Ishikawa (cell line): ENCODE data around the gene PPP1R2B.

Source experiments
- CEBPB ChIP-seq: IDR thresholded peaks from 2 replicates; pipeline ENCODE4 v1.6.1; 2012
- CREB1 ChIP-seq: IDR thresholded peaks from 2 replicates; pipeline ENCODE4 v1.6.1; 2012; ENCODE audit warnings: low read depth
- EGR1 ChIP-seq: IDR thresholded peaks from 2 replicates; pipeline ENCODE4 v1.6.1; 2012
- EP300 ChIP-seq: IDR thresholded peaks from 2 replicates; pipeline ENCODE4 v1.6.1; 2012; ENCODE audit warnings: borderline replicate concordance
- FOXM1 ChIP-seq: IDR thresholded peaks from 2 replicates; pipeline ENCODE4 v1.6.1; 2012; ENCODE audit warnings: low read depth, borderline replicate concordance
- MAX ChIP-seq: IDR thresholded peaks from 2 replicates; pipeline ENCODE4 v1.6.1; 2012
- NFIC ChIP-seq: IDR thresholded peaks from 2 replicates; pipeline ENCODE4 v1.6.1; 2012
- RAD21 ChIP-seq: IDR thresholded peaks from 2 replicates; pipeline ENCODE4 v1.6.1; 2012; ENCODE audit warnings: low read depth
- REST ChIP-seq: IDR thresholded peaks from 2 replicates; pipeline ENCODE4 v1.6.1; 2012; ENCODE audit warnings: low read depth, mild to moderate bottlenecking
- TAF1 ChIP-seq: IDR thresholded peaks from 2 replicates; pipeline ENCODE4 v1.6.1; 2012; ENCODE audit warnings: low read depth, mild to moderate bottlenecking
- TCF12 ChIP-seq: IDR thresholded peaks from 2 replicates; pipeline ENCODE4 v1.6.1; 2012; ENCODE audit warnings: low read depth
- TEAD4 ChIP-seq: IDR thresholded peaks from 2 replicates; pipeline ENCODE4 v1.6.1; 2012
- YY1 ChIP-seq: IDR thresholded peaks from 2 replicates; pipeline ENCODE4 v1.6.1; 2012; ENCODE audit warnings: low read depth
- ZBTB7A ChIP-seq: IDR thresholded peaks from 2 replicates; pipeline ENCODE4 v1.6.1; 2012; ENCODE audit warnings: low read depth
- TF ChIP-seq, protein P1 (sequence below): IDR thresholded peaks from 2 replicates; pipeline ENCODE4 v1.6.1; 2012

Gene PPP1R2B

DNA sequence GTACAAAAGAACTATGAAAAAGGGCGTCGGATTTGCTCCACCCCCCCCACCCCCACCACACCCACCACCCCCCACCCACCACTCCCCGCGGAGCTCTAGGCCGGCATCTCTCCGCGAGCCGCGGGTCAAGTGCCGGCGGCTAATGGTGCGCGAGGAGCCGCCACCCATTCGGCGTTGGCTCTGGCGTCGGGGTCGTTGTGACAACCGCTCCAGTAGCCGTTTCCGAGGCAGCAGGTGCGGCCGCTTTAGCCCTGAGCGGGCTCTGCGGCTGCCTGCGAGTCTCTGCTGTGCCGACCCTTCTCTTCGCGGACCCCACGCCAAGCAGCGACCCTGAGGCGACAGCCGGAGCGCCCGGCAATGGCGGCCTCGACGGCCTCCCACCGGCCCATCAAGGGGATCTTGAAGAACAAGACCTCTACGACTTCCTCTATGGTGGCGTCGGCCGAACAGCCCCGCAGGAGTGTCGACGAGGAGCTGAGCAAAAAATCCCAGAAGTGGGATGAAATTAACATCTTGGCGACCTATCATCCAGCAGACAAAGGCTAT is at the start of gene PPP1R2B:
Gene PPP1R2B (plus strand): TSS at position 90 of the 546 bp plus-strand sequence. CDS start 268 bp downstream, at position 358.
- TF ChIP-seq RAD21 (no peak), EGR1 (no peak), TEAD4 (no peak)

DNA sequence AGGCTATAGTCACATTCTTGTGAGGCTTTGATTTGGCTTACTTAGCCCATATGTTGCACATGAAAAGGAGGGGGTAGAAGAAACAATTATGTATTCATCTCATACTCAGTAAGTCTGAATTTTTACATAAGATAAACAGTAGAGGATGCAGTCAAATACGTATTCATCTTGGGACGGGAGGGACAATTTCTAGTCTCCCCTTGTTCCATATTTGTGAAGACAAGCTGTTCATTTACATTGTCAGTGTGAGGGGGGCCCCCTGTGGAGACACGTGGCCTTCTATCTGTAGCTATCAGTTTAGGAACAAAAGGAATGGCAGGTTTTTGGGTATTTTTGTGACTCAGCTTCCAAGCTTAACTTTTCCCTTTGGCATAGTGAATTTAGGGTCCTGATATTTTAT is 49.2 kb upstream of the PPP1R2B start:
- TF ChIP-seq, protein P1, sequence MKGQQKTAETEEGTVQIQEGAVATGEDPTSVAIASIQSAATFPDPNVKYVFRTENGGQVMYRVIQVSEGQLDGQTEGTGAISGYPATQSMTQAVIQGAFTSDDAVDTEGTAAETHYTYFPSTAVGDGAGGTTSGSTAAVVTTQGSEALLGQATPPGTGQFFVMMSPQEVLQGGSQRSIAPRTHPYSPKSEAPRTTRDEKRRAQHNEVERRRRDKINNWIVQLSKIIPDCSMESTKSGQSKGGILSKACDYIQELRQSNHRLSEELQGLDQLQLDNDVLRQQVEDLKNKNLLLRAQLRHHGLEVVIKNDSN: no peak
- no peak for TF ChIP-seq EP300
- no peak for TF ChIP-seq FOXM1
- TF ChIP-seq CREB1: no peak
- TF ChIP-seq CEBPB: no peak
- no peak for TF ChIP-seq RAD21
- TF ChIP-seq ZBTB7A: no peak
- no peak for TF ChIP-seq EGR1
- TF ChIP-seq NFIC: no peak
- no peak for TF ChIP-seq REST
- no peak for TF ChIP-seq MAX
- TF ChIP-seq TAF1: no peak
- TF ChIP-seq YY1: no peak
- TF ChIP-seq TCF12: no peak
- TF ChIP-seq TEAD4: no peak

GRCh38 chr5:156802501-156802900 is 47.6 kb upstream of the PPP1R2B start:
- TF ChIP-seq CREB1 (no peak), YY1 (no peak), RAD21 (no peak), TAF1 (no peak), FOXM1 (no peak)
- TF ChIP-seq, protein P1: no peak

DNA sequence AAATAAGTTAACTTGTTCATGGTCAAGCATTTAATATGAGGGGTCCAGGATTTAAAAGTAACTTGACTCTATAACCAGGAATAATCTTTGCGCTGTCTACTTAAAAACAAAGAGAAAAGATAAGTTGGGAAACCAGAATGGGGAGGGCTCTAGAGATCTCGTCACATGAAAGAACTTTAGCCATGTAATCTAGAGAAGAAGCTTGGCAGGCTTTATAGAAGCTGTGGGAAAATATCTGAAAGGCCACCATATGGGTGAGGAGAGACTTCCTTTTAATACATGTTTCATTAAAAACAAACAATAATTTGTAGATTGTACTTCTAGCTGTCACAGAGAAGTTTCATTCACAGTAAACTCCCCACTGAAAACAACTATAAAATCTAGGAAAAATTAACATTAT is 46.7 kb upstream of the PPP1R2B start:
- TF ChIP-seq FOXM1 (no peak), YY1 (no peak), CEBPB (no peak), TCF12 (no peak)
- TF ChIP-seq, protein P1: no peak

GRCh38 chr5:156812959-156813358 is 37.1 kb upstream of the PPP1R2B start:
- TF ChIP-seq ZBTB7A (no peak), FOXM1 (no peak), TAF1 (no peak), TCF12 (no peak), REST (no peak), CREB1 (no peak), EP300 (no peak), TEAD4 (no peak), RAD21 (no peak), MAX (no peak), CEBPB (no peak), NFIC (no peak), YY1 (no peak), EGR1 (no peak)
- TF ChIP-seq, protein P1: no peak
